Upper lobe of left lung (tissue), 6 donors: ENCODE measurements around the gene FCRL5. TPM values are rescaled to one million over a fixed set of nuclear protein-coding genes. Genes with fewer than 3 reads are reported as not detected.

Source experiments
- ATAC-seq, 2 donors: fragments of 200-7000 bp; cut with Tn5 transposase; one replicate each; pipeline ENCODE4 v1.9.1; 2022; ENCODE audit warnings: mild to moderate bottlenecking in 2 of 2, moderate library complexity in 2 of 2; ENCODE audit not compliant: low FRiP score in 2 of 2
- DNase-seq, 2 donors: peaks; one replicate each; pipeline ENCODE4 v3.0.0-alpha.2; 2019 to 2020
- H3K27ac ChIP-seq, 4 donors: fragments of 200-600 bp; sonication (generic); one replicate each; pipeline ENCODE4 v1.5.1; 2016 to 2019
- H3K27me3 ChIP-seq, 4 donors: fragments of 200-600 bp; sonication (generic); one replicate each; pipeline ENCODE4 v1.5.1; 2017 to 2019
- H3K36me3 ChIP-seq, 4 donors: fragments of 200-600 bp; sonication (generic); one replicate each; pipeline ENCODE4 v1.5.1; 2016 to 2019
- H3K4me1 ChIP-seq, 4 donors: fragments of 200-600 bp; sonication (generic); one replicate each; pipeline ENCODE4 v1.5.1; 2018 to 2019
- H3K4me3 ChIP-seq, 4 donors: fragments of 200-600 bp; sonication (generic); one replicate each; pipeline ENCODE4 v1.5.1; 2017 to 2019; ENCODE audit warnings: mild to moderate bottlenecking in 2 of 4, moderate library complexity in 1 of 4
- H3K9me3 ChIP-seq, 4 donors: fragments of 200-600 bp; sonication (generic); one replicate each; pipeline ENCODE4 v1.5.1; 2018 to 2019
- EP300 ChIP-seq, 4 donors: sonication (generic); formaldehyde crosslinking; IDR thresholded peaks; one replicate each; pipeline ENCODE4 v1.5.1; 2017; ENCODE audit warnings: antibody characterized with exemption in 4 of 4, control low read depth in 2 of 4
- POLR2A ChIP-seq, 4 donors: fragments of 450-650 bp; IDR thresholded peaks; one replicate each; pipeline ENCODE4 v1.5.1; 2016 to 2017; ENCODE audit warnings: antibody characterized with exemption in 4 of 4, mild to moderate bottlenecking in 2 of 4
- POLR2AphosphoS5 ChIP-seq, 2 donors: sonication (generic); formaldehyde crosslinking; IDR thresholded peaks; one replicate each; pipeline ENCODE4 v1.5.1; 2017; ENCODE audit warnings: antibody characterized with exemption in 2 of 2
- WGBS, 2 donors: methylation state at CpG; one replicate each; pipeline ENCODE4 v1.1.5; 2017 to 2018; 5-methylcytosine and 5-hydroxymethylcytosine counted together
- total RNA-seq, 6 donors: library from RNA; depleted of rRNA in 4 of 6; stranded (reverse); fragments of >200 nt in 4 of 6; gene quantifications; one replicate each; pipeline versions ENCODE4 v1.1.0 to v1.2.1, GENCODE V29; 2016 to 2021
- TF ChIP-seq, protein P1 (sequence below), 6 experiments: fragments of 450-650 bp in 4 of 6; fragments of 200-600 bp in 2 of 6; sonication (generic) in 2 of 6; IDR thresholded peaks; one replicate each; pipeline ENCODE4 v1.5.1; 2016 to 2019; ENCODE audit warnings: antibody characterized with exemption in 6 of 6
- donor health status: DM: no; HTN: no; CAD: no; lungs with moderate emphysema.
- donor health status: DM: no; HTN: yes; CAD: no; lungs with severe emphysema.

FCRL5 gene
- total RNA-seq, 6 donors from 2014 or later: 0.22 to 9.8 (median 2.1) TPM

GRCh38 chr1:157595356-157595755, 43.0 kb upstream of the FCRL5 start:
- WGBS, 2 donors: 56 to 64% methylated on average over 2 of the region's 2 CpGs
- DNase-seq: no peak

GRCh38 chr1:157585984-157586383, 33.7 kb upstream of the FCRL5 start:
- peaks cover 0 to 6% (median 3%) of the 10 kb centered on the region in 4 donors for H3K9me3 ChIP-seq
- DNase-seq (no peak), ATAC-seq (no peak)

More at GRCh38 chr1:157595356-157595755, 43.0 kb upstream of the FCRL5 start:
- no peaks in the 10 kb centered on the region for H3K27me3 ChIP-seq
- H3K27ac ChIP-seq: no peak overlapping the region
- no peak for TF ChIP-seq POLR2AphosphoS5 (IDR thresholded peaks at IDR 0.05)
- TF ChIP-seq, protein P1, sequence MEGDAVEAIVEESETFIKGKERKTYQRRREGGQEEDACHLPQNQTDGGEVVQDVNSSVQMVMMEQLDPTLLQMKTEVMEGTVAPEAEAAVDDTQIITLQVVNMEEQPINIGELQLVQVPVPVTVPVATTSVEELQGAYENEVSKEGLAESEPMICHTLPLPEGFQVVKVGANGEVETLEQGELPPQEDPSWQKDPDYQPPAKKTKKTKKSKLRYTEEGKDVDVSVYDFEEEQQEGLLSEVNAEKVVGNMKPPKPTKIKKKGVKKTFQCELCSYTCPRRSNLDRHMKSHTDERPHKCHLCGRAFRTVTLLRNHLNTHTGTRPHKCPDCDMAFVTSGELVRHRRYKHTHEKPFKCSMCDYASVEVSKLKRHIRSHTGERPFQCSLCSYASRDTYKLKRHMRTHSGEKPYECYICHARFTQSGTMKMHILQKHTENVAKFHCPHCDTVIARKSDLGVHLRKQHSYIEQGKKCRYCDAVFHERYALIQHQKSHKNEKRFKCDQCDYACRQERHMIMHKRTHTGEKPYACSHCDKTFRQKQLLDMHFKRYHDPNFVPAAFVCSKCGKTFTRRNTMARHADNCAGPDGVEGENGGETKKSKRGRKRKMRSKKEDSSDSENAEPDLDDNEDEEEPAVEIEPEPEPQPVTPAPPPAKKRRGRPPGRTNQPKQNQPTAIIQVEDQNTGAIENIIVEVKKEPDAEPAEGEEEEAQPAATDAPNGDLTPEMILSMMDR (IDR thresholded peaks at IDR 0.05): no peak
- no peak for ATAC-seq
- no peak overlapping the region for H3K4me3 ChIP-seq
- no peaks in the 10 kb centered on the region for H3K36me3 ChIP-seq
- no peaks in the 10 kb centered on the region for H3K9me3 ChIP-seq
- no peaks in the 10 kb centered on the region for H3K4me1 ChIP-seq

GRCh38 chr1:157584503-157584902, 32.2 kb upstream of the FCRL5 start:
- no peaks in the 10 kb centered on the region for H3K36me3 ChIP-seq
- 87 to 92% methylated on average over 3 of the region's 3 CpGs for WGBS, 2 donors
- H3K27ac ChIP-seq: no peak overlapping the region
- H3K4me3 ChIP-seq: no peak overlapping the region
- peaks cover 0 to 6% (median 3%) of the 10 kb centered on the region in 4 donors for H3K9me3 ChIP-seq
- no peaks in the 10 kb centered on the region for H3K4me1 ChIP-seq
- TF ChIP-seq EP300 (IDR thresholded peaks at IDR 0.05) (no peak), POLR2A (IDR thresholded peaks at IDR 0.05) (no peak), POLR2AphosphoS5 (IDR thresholded peaks at IDR 0.05) (no peak)
- TF ChIP-seq, protein P1 (IDR thresholded peaks at IDR 0.05): no peak
- no peaks in the 10 kb centered on the region for H3K27me3 ChIP-seq
- no peak for ATAC-seq
- no peak for DNase-seq

More at GRCh38 chr1:157585984-157586383, 33.7 kb upstream of the FCRL5 start:
- WGBS, 2 donors: 54 to 68% methylated on average over 3 to 4 of the region's 4 CpGs
- H3K27me3 ChIP-seq: no peaks in the 10 kb centered on the region
- no peak for TF ChIP-seq POLR2A (IDR thresholded peaks at IDR 0.05)
- no peak for TF ChIP-seq POLR2AphosphoS5 (IDR thresholded peaks at IDR 0.05)
- TF ChIP-seq, protein P1 (IDR thresholded peaks at IDR 0.05): no peak
- no peak for TF ChIP-seq EP300 (IDR thresholded peaks at IDR 0.05)
- H3K27ac ChIP-seq: no peak overlapping the region
- no peaks in the 10 kb centered on the region for H3K4me1 ChIP-seq
- H3K4me3 ChIP-seq: no peak overlapping the region
- H3K36me3 ChIP-seq: no peaks in the 10 kb centered on the region

- no peak for TF ChIP-seq POLR2AphosphoS5 (IDR thresholded peaks at IDR 0.05)
- no peak for TF ChIP-seq EP300 (IDR thresholded peaks at IDR 0.05)
- no peak for TF ChIP-seq POLR2A (IDR thresholded peaks at IDR 0.05)
- TF ChIP-seq, protein P1 (IDR thresholded peaks at IDR 0.05): no peak
Observed at GRCh38 chr1:157580828-157581210, 28.5 kb upstream of the FCRL5 start.

GRCh38 chr1:157580179-157580827, 28.0 kb upstream of the FCRL5 start:
- Histone ChIP-seq H3K27ac (no peak overlapping the region), H3K4me3 (no peak overlapping the region), H3K27me3 (no peaks in the 10 kb centered on the region), H3K36me3 (no peaks in the 10 kb centered on the region), H3K9me3 (peaks cover 0 to 6% (median 3%) of the 10 kb centered on the region in 4 donors), H3K4me1 (no peaks in the 10 kb centered on the region)
- WGBS, 2 donors: 5 to 6% methylated on average over 4 of the region's 4 CpGs
- ATAC-seq: peak in 1 of 2 donors; percentile 66
- TF ChIP-seq, protein P1 (IDR thresholded peaks at IDR 0.05): peak; percentile 22 to 69 (median 64)
- no peak for TF ChIP-seq POLR2A (IDR thresholded peaks at IDR 0.05)
- no peak for DNase-seq

More at GRCh38 chr1:157580828-157581210, 28.5 kb upstream of the FCRL5 start:
- Histone ChIP-seq H3K4me3 (no peak overlapping the region), H3K27ac (no peak overlapping the region), H3K27me3 (no peaks in the 10 kb centered on the region), H3K9me3 (peaks cover 0 to 6% (median 3%) of the 10 kb centered on the region in 4 donors), H3K4me1 (no peaks in the 10 kb centered on the region), H3K36me3 (no peaks in the 10 kb centered on the region)
- ATAC-seq (no peak), DNase-seq (no peak)
- 56 to 57% methylated on average over 1 of the region's 1 CpG for WGBS, 2 donors
